ENCODE results near the gene NECAB2. TPM values are rescaled to one million over a fixed set of nuclear protein-coding genes. Genes with fewer than 3 reads are reported as not detected.

NECAB2 gene
- polyA plus RNA-seq, 2 of the 4 experiments (the other 2 are of a cell fraction) = 1.1 to 1.4 TPM

- Histone ChIP-seq H3K4me2 (no peak overlapping the region), H3K4me3 (no peak overlapping the region), H3K9me3 (no peaks in the 10 kb centered on the region), H3K27ac (no peak overlapping the region), H3K4me1 (no peaks in the 10 kb centered on the region)
- ChIA-PET CTCF (interaction anchor here (3.4 to 16.1 kb wide), 2 partner anchors 10 to 97 kb away, joined by 20 to 414 read pairs; no protein-coding TSS in a partner anchor), POLR2A (no interaction called here)
- no peak for ATAC-seq
- 80% methylated on average over 2 of the region's 2 CpGs for WGBS (ENCODE audit: missing lambda C conversion rate)
- no peak for DNase-seq (ENCODE audit: low read depth in 1 of 2, low spot score in 1 of 2)
- FAIRE-seq = no peak
- no peak for TF ChIP-seq MAX (IDR thresholded peaks at IDR 0.05)
- no peak for TF ChIP-seq CHD2 (IDR thresholded peaks at IDR 0.05; ENCODE audit: low read length, partially characterized antibody)
- TF ChIP-seq CBX8 (IDR thresholded peaks at IDR 0.05) = no peak
- no peak for TF ChIP-seq ESRRA (IDR thresholded peaks at IDR 0.05; ENCODE audit: borderline replicate concordance, low read length)
- no peak for TF ChIP-seq HOXB13 (CRISPR knock-in tag; IDR thresholded peaks at IDR 0.05; ENCODE audit: low read depth)
- TF ChIP-seq EHF (CRISPR knock-in tag; IDR thresholded peaks at IDR 0.05) = no peak
- TF ChIP-seq KDM1A (IDR thresholded peaks at IDR 0.05; ENCODE audit: low read depth) = no peak
- no peak for TF ChIP-seq POLR2AphosphoS2 (conservative IDR thresholded peaks at IDR 0.05; ENCODE audit: low read length)
- TF ChIP-seq PBX3 (IDR thresholded peaks at IDR 0.05) = no peak
- no peak for TF ChIP-seq MAFK (IDR thresholded peaks at IDR 0.05; ENCODE audit: partially characterized antibody)
- no peak for TF ChIP-seq HDAC2 (IDR thresholded peaks at IDR 0.05)
- TF ChIP-seq REST (IDR thresholded peaks at IDR 0.05) = no peak
- no peak for TF ChIP-seq BCL3 (IDR thresholded peaks at IDR 0.05)
Measured at GRCh38 chr16:83967091-83967490, 953 bp upstream of the NECAB2 start.

- no peak overlapping the region for H3K4me3 ChIP-seq
- H3K27ac ChIP-seq = no peak overlapping the region
- no peaks in the 10 kb centered on the region for H3K9me3 ChIP-seq
- no peak overlapping the region; the same call in 2 of the 3 replicates for H3K4me2 ChIP-seq
- no peaks in the 10 kb centered on the region for H3K4me1 ChIP-seq
- TF ChIP-seq NR3C1 (IDR thresholded peaks at IDR 0.05) (no peak), MAX (IDR thresholded peaks at IDR 0.05) (no peak), EHF (CRISPR knock-in tag; IDR thresholded peaks at IDR 0.05) (no peak), JUNB (IDR thresholded peaks at IDR 0.05) (no peak), PHF8 (IDR thresholded peaks at IDR 0.05; ENCODE audit: borderline replicate concordance, low read depth) (no peak), CBX8 (IDR thresholded peaks at IDR 0.05) (no peak)
- POLR2A ChIA-PET = no interaction called here
- ATAC-seq = no peak
- no peak for FAIRE-seq
- DNase-seq (ENCODE audit: low read depth in 1 of 2, low spot score in 1 of 2) = no peak
- CTCF ChIA-PET = no interaction called here
- 98% methylated on average over 8 of the region's 87 CpGs for WGBS (ENCODE audit: missing lambda C conversion rate)
Measured at GRCh38 chr16:83968306-83968851, 335 bp downstream of the NECAB2 start.

Data from A549 (cell line).